DMS53 treated with DMSO at 0.1 percent for 48 hours (cell line): ENCODE results near the gene SLC16A5.
"Not testable (repeated sequence)": the region's sequence is repeated elsewhere in the genome, so short reads cannot be mapped to it uniquely, and the experiment has no call there.

Experiments used
- DNase-seq: peaks from one replicate; lab custom pipeline; 2025; ENCODE audit not compliant: unreplicated experiment; lab: John Stamatoyannopoulos, UW

The SLC16A5 gene

GRCh38 chr17:75087558-75088453 lies at the start of gene SLC16A5:
Gene SLC16A5 (plus strand): TSS chr17:75087954. CDS start chr17:75093637, 5,683 bp downstream.
- peak; percentile 73 for DNase-seq

DNA sequence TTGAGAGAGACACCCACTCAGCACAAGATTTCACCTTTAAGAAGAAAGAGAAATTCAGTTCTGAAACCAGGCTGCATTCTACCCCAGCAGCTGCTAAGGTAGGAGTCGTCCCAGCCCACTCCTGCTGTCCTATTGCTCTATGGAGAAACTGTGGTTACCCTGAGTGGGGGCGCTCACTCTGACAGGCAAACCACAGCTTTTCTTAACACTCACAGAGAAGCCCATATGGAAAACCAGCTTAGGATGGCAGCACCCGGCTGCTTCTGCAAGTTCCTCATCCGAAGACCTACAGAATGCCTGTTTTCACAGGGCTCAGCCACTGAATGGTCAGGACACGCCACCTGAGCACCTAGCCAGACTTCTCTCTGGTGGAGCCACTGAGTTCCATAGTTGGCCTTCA lies 48.5 kb upstream of the SLC16A5 start:
- no peak for DNase-seq

- DNase-seq: no peak
Observed at GRCh38 chr17:75041656-75042280, 46.0 kb upstream of the SLC16A5 start.

GRCh38 chr17:75043789-75044188 lies 44.0 kb upstream of the SLC16A5 start:
- not testable (repeated sequence) for DNase-seq

DNA sequence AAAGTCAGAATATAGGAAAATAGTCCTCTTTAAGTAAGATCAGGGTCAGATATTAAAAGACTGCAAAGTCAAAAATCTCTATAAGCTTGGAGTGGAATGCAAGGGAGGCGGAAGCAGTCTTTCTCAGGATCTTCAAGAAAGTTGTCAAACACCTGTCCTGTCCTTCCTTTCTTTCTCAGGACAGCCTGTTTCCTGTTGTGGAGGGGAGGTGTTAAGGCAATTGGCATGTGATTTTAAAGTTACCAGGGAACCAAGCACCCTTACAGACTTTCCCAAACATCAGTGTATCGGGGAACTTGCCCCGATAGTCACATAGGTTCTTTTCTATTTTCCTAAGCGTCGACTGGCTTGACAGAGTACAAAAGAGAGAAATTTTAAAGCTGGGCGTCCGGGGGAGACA lies 43.0 kb upstream of the SLC16A5 start:
- no peak for DNase-seq

DNA sequence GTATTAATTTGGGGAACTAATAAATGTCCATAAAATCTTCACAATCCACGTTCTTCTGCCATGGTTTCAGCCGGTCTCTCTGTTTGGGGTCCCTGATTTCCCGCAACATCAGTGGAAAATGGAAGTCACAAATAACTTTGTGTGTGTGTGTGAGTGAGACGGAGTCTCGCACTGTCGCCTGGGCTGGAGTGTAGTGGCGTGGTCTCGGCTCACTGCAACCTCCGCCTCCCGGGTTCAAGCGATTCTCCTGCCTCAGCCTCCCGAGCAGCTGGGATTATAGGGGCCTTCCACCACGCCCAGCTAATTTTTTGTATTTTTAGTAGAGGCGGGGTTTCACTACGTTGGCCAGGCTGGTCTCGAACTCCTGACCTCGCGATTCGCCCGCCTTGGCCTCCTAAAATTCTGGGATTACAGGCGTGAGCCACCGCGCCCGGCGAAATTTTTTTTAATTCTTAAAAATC lies 41.8 kb upstream of the SLC16A5 start:
- DNase-seq: not testable (repeated sequence)

- peak; percentile 93 for DNase-seq
Observed at GRCh38 chr17:75046407-75047289, 41.1 kb upstream of the SLC16A5 start, which contains the start of the genes ATP5PD and KCTD2. Gene ATP5PD (minus strand): TSS chr17:75046969. CDS start chr17:75042650, 4,319 bp downstream. Gene KCTD2 (plus strand): TSS chr17:75047225. CDS start chr17:75047251, 26 bp downstream.

DNA sequence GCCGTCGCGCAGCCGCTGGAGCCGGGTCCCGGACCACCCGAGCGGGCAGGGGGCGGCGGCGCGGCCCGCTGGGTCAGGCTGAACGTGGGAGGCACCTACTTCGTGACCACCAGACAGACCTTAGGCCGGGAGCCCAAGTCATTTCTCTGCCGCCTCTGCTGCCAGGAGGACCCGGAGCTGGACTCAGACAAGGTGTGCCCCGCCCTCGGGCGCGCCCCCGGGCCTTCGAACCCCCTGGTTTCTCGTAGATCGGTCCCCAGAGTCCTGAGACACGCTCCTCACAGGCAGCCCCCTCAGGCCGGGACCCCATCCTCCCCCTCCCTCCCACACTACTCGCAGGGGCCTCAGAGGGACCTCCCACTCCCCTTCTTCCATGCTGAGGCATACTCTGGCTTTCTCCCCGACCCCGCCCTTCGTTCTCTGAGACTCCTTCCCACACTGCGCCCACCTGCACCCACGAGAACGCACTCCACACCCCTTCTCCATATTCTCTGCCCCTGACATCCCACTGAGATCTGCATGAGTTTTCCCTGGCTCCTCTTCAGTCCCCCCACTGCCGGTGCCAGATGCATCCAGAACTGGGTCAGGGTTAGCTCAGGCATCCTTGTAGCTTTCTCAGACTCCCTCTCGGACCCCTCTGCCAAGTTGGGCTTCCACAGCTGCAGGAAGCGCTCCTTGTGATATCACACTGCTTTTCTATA lies 40.2 kb upstream of the SLC16A5 start:
- no peak for DNase-seq

- no peak for DNase-seq
Observed at GRCh38 chr17:75048249-75048878, 39.4 kb upstream of the SLC16A5 start.

DNA sequence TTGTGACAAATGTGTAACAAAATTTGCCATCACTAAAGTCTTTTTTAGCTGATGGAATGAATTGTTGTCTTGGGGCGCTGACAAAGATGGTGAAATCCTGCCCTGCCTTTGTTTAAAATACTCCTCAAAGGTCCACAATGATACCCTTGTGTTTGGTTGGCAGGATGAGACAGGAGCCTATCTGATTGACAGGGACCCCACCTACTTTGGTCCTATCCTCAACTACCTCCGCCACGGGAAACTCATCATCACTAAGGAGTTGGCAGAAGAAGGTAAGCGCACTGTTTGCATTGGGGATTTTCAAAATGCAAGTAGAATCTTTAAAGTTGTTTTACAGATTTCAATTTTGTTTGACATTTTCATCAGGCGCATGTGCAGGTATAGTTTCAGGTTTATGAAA lies 38.7 kb upstream of the SLC16A5 start:
- DNase-seq: no peak

DNA sequence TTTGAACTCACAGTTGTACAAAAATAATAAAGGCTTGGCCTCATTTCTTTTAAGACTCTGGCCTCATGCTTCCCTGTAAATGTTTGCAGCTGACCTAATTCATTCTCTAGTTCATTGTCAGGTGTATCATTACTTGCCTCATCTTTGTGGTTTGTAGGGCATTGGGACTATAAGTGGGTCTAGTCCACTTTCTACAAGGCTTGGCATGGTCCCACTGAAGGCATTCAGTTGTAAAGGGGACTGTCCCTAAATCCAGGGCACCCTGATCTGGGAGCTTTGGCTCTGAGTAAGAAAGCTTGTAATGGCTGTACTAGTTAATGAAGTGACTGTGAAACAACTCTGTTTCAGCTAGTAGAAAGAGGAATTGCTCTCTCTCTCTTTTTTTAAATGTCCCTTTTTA lies 38.0 kb upstream of the SLC16A5 start:
- no peak for DNase-seq

GRCh38 chr17:75051941-75052340 lies 35.8 kb upstream of the SLC16A5 start:
- DNase-seq: no peak

DNA sequence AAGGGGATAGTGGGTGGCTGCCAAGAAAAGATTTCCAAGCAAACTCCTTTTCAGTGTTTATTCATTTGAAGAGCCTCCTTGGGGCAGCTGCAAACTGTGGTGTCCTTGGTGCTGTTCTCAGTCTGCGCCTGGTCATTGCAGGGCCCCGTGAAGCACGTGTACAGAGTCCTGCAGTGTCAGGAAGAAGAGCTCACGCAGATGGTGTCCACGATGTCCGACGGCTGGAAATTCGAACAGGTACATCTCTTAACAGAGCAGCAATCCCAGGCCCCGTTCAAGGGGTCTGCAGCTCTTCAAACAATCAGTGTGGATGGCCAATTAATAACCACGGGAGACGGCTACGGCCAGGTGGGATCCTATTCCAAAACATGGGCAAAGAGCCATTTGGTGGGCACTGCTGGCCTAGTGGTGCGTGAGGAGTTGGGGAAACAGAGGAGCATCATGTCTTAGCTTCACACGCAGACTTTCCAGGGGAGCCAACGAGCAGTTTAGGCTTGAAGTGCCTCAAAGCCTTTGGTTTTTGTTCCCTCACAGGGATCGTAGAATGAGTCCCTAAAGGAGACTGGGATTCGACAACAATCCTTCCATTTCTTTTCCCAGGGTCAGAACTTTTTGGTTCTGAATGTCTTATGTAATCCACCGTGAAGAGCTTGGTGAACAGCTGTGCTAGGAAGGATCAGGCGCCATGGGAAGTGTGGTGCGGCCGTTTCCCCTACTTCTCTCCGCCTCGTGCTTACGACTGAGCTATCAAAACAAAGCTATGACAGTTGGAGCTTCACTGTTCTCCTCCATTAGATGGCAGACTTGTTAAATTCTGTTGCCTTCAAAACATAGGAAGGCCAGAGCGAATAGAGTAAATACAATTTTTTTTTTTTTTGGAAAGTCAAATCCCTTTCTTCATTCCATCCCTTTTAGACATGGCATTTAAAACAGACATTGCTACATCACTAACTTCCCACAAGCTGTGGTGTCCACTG lies 28.1 kb upstream of the SLC16A5 start:
- DNase-seq: no peak

- DNase-seq: no peak
Observed at GRCh38 chr17:75060434-75061054, 27.2 kb upstream of the SLC16A5 start.

GRCh38 chr17:75061055-75061438 lies 26.7 kb upstream of the SLC16A5 start:
- DNase-seq: no peak

GRCh38 chr17:75061618-75062017 lies 26.1 kb upstream of the SLC16A5 start:
- DNase-seq: no peak

- no peak for DNase-seq
Observed at GRCh38 chr17:75063201-75063600, 24.6 kb upstream of the SLC16A5 start.

- no peak for DNase-seq
Observed at GRCh38 chr17:75063626-75064025, 24.1 kb upstream of the SLC16A5 start.
